ENCODE results near the gene RNU5B-1.

GRCh38 chr15:65255486-65256140 is 48.9 kb upstream of the RNU5B-1 start:
- TF ChIP-seq CTCF (IDR thresholded peaks at IDR 0.05) (no peak), POLR2AphosphoS5 (IDR thresholded peaks at IDR 0.05) (no peak), POLR2A (IDR thresholded peaks at IDR 0.05) (no peak)
